ENCODE results near the gene AGAP1.

AGAP1 gene

DNA sequence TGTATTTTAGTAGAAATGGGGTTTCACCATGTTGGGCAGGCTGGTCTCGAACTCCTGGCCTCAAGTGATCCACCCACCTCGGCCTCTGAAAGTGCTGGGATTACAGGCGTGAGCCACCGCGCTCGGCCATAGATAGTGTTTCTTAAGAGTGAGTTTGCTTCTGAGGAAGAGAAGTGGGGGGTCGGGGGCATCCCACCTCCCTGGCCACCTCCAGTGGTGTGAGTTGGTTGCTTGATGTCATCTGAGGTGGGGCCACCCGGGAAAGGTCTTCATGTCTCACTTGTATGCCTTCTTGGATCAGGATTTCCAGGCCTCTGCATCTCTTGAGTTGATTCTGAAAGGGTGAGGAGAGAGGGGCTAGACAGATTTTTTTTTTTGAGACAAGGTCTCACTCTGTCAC, 57.1 kb downstream of the AGAP1 start:
- no peak overlapping the region for H3K4me2 ChIP-seq (ENCODE audit: low read length)
- no peaks in the 10 kb centered on the region for H4K20me1 ChIP-seq (ENCODE audit: control insufficient read depth, insufficient read depth, low read depth, low read length)
- H3K36me3 ChIP-seq (ENCODE audit: control insufficient read depth, low read length), result no peaks in the 10 kb centered on the region
- no peaks in the 10 kb centered on the region for H3K9me2 ChIP-seq (replicated peaks; ENCODE audit: control insufficient read depth, low read length)
- H3K79me2 ChIP-seq (ENCODE audit: control insufficient read depth, low read length), result no peaks in the 10 kb centered on the region
- no peak overlapping the region for H3K4me3 ChIP-seq (ENCODE audit: low read length)
- H3K27ac ChIP-seq (ENCODE audit: low read depth, low read length), result no peak overlapping the region
- TF ChIP-seq EZH2phosphoT487 (IDR thresholded peaks at IDR 0.05; ENCODE audit: borderline replicate concordance, low read length) (no peak), CTCF (IDR thresholded peaks at IDR 0.05; ENCODE audit: low read depth, low read length, poor library complexity, severe bottlenecking) (no peak)
- H3K27me3 ChIP-seq (ENCODE audit: control insufficient read depth, low read length), result no peaks in the 10 kb centered on the region
- H3F3A ChIP-seq (ENCODE audit: control insufficient read depth, insufficient read depth), result no peaks in the 10 kb centered on the region
- H3K9me3 ChIP-seq (ENCODE audit: control insufficient read depth, insufficient read depth, low read length), result no peaks in the 10 kb centered on the region
- no peaks in the 10 kb centered on the region for H3K4me1 ChIP-seq (ENCODE audit: control insufficient read depth, low read length)

- H3K36me3 ChIP-seq (ENCODE audit: control insufficient read depth, low read length), result no peaks in the 10 kb centered on the region
- no peaks in the 10 kb centered on the region for H4K20me1 ChIP-seq (ENCODE audit: control insufficient read depth, insufficient read depth, low read depth, low read length)
- no peak overlapping the region for H3K4me2 ChIP-seq (ENCODE audit: low read length)
- H3K4me1 ChIP-seq (ENCODE audit: control insufficient read depth, low read length), result no peaks in the 10 kb centered on the region
- H3K9me3 ChIP-seq (ENCODE audit: control insufficient read depth, insufficient read depth, low read length), result no peaks in the 10 kb centered on the region
- H3K9me2 ChIP-seq (replicated peaks; ENCODE audit: control insufficient read depth, low read length), result no peaks in the 10 kb centered on the region
- no peak overlapping the region for H3K4me3 ChIP-seq (ENCODE audit: low read length)
- H3K79me2 ChIP-seq (ENCODE audit: control insufficient read depth, low read length), result no peaks in the 10 kb centered on the region
- no peak for TF ChIP-seq CTCF (IDR thresholded peaks at IDR 0.05; ENCODE audit: low read depth, low read length, poor library complexity, severe bottlenecking)
- no peak for TF ChIP-seq EZH2phosphoT487 (IDR thresholded peaks at IDR 0.05; ENCODE audit: borderline replicate concordance, low read length)
- H3K27ac ChIP-seq (ENCODE audit: low read depth, low read length), result no peak overlapping the region
- no peaks in the 10 kb centered on the region for H3K27me3 ChIP-seq (ENCODE audit: control insufficient read depth, low read length)
- H3F3A ChIP-seq (ENCODE audit: control insufficient read depth, insufficient read depth), result no peaks in the 10 kb centered on the region
Observed at GRCh38 chr2:235551965-235552364, 58.1 kb downstream of the AGAP1 start.

DNA sequence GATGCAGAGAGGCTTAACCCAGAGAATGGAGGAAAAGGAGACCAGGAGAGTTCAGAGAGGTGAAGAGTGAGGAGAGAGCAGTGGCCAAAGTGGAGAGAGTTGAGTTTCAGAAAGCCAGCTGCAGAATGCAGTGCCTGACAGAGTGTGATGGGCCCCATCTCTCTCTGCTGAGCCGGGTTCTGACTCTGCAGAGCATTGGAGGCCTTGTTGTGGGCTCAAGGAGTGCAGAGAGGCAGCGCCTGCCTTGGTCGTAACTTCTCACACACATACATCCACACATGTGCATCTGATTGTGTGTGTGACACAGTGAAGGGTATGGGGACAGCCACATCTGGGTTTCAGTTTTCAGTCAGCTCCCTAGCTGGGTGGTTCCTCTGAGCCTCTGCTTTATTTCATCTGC, 58.8 kb downstream of the AGAP1 start:
- Histone ChIP-seq H3K79me2 (ENCODE audit: control insufficient read depth, low read length) (no peaks in the 10 kb centered on the region), H3K27ac (ENCODE audit: low read depth, low read length) (no peak overlapping the region), H3K4me3 (ENCODE audit: low read length) (no peak overlapping the region), H3K9me2 (replicated peaks; ENCODE audit: control insufficient read depth, low read length) (no peaks in the 10 kb centered on the region), H3K4me1 (ENCODE audit: control insufficient read depth, low read length) (no peaks in the 10 kb centered on the region), H3K36me3 (ENCODE audit: control insufficient read depth, low read length) (no peaks in the 10 kb centered on the region), H3F3A (ENCODE audit: control insufficient read depth, insufficient read depth) (no peaks in the 10 kb centered on the region), H3K27me3 (ENCODE audit: control insufficient read depth, low read length) (no peaks in the 10 kb centered on the region), H3K4me2 (ENCODE audit: low read length) (no peak overlapping the region), H4K20me1 (ENCODE audit: control insufficient read depth, insufficient read depth, low read depth, low read length) (no peaks in the 10 kb centered on the region), H3K9me3 (ENCODE audit: control insufficient read depth, insufficient read depth, low read length) (no peaks in the 10 kb centered on the region)
- no peak for TF ChIP-seq EZH2phosphoT487 (IDR thresholded peaks at IDR 0.05; ENCODE audit: borderline replicate concordance, low read length)
- no peak for TF ChIP-seq CTCF (IDR thresholded peaks at IDR 0.05; ENCODE audit: low read depth, low read length, poor library complexity, severe bottlenecking)

DNA sequence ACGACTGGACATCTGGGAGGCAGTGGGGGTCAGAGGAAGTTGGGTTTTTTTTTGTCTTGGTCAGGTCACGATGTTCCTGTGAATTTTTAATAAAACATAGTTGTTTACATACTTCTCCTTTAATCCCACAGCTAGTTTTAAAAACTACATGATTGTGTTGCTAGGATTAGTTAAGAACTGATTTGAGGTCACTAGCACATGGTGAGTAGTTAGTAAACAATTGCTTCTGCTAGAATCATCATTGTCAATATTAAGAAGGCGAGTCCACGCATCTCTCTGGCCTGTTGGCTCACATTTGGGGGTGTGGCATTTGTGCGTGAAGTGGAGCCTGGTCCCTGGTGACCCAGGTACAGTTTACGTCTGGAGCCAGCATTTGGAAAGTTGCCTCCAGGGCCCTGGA, 59.4 kb downstream of the AGAP1 start:
- H3K27ac ChIP-seq (ENCODE audit: low read depth, low read length), result no peak overlapping the region
- no peaks in the 10 kb centered on the region for H3K4me1 ChIP-seq (ENCODE audit: control insufficient read depth, low read length)
- no peaks in the 10 kb centered on the region for H3K79me2 ChIP-seq (ENCODE audit: control insufficient read depth, low read length)

More for the DNA sequence above, 59.4 kb downstream of the AGAP1 start:
- H3K4me3 ChIP-seq (ENCODE audit: low read length), result no peak overlapping the region
- TF ChIP-seq CTCF (IDR thresholded peaks at IDR 0.05; ENCODE audit: low read depth, low read length, poor library complexity, severe bottlenecking) (no peak), EZH2phosphoT487 (IDR thresholded peaks at IDR 0.05; ENCODE audit: borderline replicate concordance, low read length) (no peak)
- H3K4me2 ChIP-seq (ENCODE audit: low read length), result no peak overlapping the region
- no peaks in the 10 kb centered on the region for H3K9me2 ChIP-seq (replicated peaks; ENCODE audit: control insufficient read depth, low read length)
- H3K27me3 ChIP-seq (ENCODE audit: control insufficient read depth, low read length), result no peaks in the 10 kb centered on the region
- H4K20me1 ChIP-seq (ENCODE audit: control insufficient read depth, insufficient read depth, low read depth, low read length), result no peaks in the 10 kb centered on the region
- H3K9me3 ChIP-seq (ENCODE audit: control insufficient read depth, insufficient read depth, low read length), result no peaks in the 10 kb centered on the region
- H3F3A ChIP-seq (ENCODE audit: control insufficient read depth, insufficient read depth), result no peaks in the 10 kb centered on the region
- no peaks in the 10 kb centered on the region for H3K36me3 ChIP-seq (ENCODE audit: control insufficient read depth, low read length)

Measured in DOHH2 (cell line).